Lower leg skin (tissue), 3 donors: ENCODE results near the gene APRT.

Experiments used
- CTCF ChIP-seq, 3 donors: fragments of 450-650 bp; IDR thresholded peaks; one replicate each; pipeline ENCODE4 v1.5.1; 2016; ENCODE audit warnings: antibody characterized with exemption in 3 of 3, mild to moderate bottlenecking in 3 of 3, moderate library complexity in 2 of 3
- POLR2A ChIP-seq, 2 donors: fragments of 450-650 bp; IDR thresholded peaks; one replicate each; pipeline ENCODE4 v1.6.1; 2016 to 2017; ENCODE audit warnings: antibody characterized with exemption in 2 of 2, mild to moderate bottlenecking in 1 of 2, moderate library complexity in 1 of 2

GRCh38 chr16:88764913-88765349 is 46.8 kb downstream of the APRT start:
- TF ChIP-seq POLR2A (IDR thresholded peaks at IDR 0.05) (no peak), CTCF (IDR thresholded peaks at IDR 0.05) (no peak)
